ENCODE measurements around the gene ITM2B.

Gene ITM2B

DNA sequence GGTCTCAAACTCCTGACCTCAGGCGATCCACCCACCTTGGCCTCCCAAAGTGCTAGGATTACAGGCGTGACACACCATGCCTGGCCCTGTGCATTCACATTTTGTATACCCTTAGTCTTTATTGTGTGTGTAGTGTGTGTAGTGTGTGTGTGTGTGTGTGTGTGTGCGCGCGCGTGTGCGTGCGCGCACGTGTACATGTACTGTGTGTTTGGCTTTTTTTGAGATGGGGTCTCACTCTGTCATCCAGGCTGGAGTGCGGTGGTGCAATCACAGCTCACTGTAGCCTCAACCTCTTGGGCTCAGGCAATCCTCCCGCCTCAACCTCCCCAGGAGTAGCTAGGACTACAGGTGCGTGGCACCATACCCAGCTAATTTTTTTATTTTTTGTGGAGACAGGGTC, 22.1 kb downstream of the ITM2B start:
- in situ Hi-C loops (cut with MboI; ENCODE audit: low sequenced_read_pairs), result no loop called here

- in situ Hi-C loops (cut with MboI; ENCODE audit: low sequenced_read_pairs), result no loop called here
These were observed 22.9 kb downstream of the ITM2B start for GRCh38 chr13:48255954-48256353.

DNA sequence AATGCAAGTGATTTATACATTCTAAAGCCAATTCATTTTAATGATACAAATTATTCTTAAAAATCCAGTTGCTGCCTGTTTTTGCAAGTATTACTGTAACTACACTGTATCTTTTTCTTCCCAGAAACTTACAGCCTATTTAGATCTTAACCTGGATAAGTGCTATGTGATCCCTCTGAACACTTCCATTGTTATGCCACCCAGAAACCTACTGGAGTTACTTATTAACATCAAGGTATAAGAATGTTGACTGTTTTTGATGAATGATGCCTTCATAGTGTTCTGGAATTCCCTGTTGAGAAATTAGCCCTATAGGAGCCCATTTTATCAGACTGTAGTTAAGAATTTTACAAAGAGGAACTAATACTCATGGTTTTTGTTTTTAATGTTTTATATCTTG, 25.0 kb downstream of the ITM2B start:
- in situ Hi-C loops (cut with MboI; ENCODE audit: low sequenced_read_pairs), result no loop called here

DNA sequence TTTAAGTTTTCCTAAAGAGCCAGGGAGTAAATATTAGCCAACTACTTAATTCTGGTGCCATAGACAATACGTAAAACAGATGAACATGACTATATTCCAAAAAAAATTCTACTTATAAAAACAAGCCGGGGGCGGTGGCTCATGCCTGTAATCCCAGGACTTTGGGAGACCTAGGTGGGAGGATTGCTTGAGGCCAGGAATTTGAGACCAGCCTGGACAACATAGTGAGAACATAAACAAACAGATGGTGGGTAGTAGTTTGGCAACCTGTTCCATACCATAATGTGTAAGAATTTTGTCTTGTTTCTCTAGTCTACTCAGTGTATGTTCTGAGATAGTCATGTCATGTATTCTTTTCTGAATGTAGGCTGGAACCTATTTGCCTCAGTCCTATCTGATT, 25.4 kb downstream of the ITM2B start:
- in situ Hi-C loops (cut with MboI; ENCODE audit: low sequenced_read_pairs), result no loop called here

GRCh38 chr13:48260970-48261369, 28.0 kb downstream of the ITM2B start:
- in situ Hi-C loops (cut with MboI; ENCODE audit: low sequenced_read_pairs), result no loop called here

GRCh38 chr13:48263196-48263595, 30.2 kb downstream of the ITM2B start:
- in situ Hi-C loops (cut with MboI; ENCODE audit: low sequenced_read_pairs), result no loop called here

DNA sequence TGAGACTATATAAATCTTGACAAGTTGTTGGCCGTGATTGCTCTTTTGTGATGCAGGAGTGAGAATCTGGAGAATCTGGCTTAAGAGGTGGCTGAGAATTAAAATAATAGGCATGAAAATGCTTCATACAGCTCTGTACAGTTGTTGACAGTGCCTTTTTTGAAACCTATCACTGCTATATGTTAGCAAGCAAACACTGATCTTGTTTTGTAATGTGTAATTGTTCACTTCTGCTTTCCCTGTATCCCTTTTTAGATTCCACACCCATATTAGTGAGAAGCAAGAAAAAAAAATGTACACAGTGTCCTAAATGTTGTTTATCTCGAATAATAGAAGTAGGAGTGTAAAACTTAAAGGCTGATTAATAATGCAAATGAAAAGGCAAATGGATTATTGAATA, 31.1 kb downstream of the ITM2B start:
- in situ Hi-C loops (cut with MboI; ENCODE audit: low sequenced_read_pairs), result no loop called here

DNA sequence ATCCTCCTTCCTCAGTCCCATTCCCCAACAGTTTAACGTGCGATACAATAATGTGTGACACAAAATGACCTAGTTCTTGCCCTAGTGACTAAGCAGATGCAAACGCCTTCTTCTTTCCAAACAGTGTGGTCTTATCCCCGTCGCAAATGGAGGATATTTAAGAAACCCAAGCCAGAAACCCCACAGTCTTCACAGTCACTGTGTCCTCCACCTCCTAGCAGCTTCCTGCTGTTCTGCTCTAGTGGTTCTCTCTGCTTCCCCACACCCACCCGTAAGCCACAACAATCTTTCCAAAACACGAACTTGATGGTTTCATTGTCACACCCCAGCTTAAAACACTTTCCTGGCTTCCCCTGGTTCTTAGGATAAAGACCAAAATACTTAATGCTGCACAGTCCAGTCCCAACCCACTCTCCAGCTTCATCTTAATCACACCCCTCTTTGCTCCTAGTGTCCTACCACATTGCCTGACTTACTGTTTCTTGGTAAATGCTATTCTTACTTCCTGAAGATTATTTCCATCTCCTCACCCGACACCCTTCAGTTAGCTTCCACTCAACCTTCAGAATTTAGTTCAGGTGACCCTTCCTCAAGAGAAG, 32.3 kb downstream of the ITM2B start:
- in situ Hi-C loops (cut with MboI; ENCODE audit: low sequenced_read_pairs), result no loop called here

DNA sequence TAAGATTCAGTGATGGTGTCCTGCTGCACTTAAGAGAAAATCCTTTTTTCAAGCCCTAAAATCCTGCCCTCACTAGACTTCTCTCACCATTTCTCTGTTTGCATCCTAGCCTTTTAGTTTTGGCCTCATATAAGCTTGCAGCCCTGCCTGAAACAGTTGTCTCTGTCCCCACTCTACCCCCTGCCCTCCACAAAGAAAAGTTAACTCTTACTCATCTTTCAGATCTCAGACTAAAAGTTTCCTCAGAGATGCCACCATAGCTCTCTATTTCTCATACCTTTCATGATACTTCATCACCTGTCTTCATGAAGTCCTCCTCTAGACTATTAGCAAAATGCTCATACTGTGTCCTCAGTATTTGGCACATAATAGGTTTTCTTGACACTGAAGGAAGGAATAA, 33.1 kb downstream of the ITM2B start:
- in situ Hi-C loops (cut with MboI; ENCODE audit: low sequenced_read_pairs), result no loop called here

- in situ Hi-C loops (cut with MboI; ENCODE audit: low sequenced_read_pairs), result no loop called here
These were observed 34.0 kb downstream of the ITM2B start for GRCh38 chr13:48266701-48267639.

DNA sequence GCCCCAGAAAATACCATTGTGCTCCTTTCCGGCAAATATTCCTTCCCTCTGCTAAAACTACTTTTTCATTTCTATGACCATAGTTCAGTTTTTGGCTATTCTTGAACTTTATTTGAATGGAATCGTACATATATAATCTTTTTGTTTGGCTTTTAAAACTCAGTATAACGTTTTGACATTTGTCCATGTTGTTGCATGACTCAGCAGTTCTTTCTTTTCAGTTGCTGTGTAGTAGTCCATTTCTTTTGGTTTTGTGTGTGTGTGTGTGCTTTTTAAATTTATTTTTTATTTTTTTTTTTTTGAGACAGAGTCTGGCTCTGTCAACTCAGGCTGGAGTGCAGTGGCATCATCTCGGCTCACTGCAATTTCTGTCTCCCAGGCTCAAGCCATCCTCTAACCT, 35.0 kb downstream of the ITM2B start:
- in situ Hi-C loops (cut with MboI; ENCODE audit: low sequenced_read_pairs), result no loop called here

DNA sequence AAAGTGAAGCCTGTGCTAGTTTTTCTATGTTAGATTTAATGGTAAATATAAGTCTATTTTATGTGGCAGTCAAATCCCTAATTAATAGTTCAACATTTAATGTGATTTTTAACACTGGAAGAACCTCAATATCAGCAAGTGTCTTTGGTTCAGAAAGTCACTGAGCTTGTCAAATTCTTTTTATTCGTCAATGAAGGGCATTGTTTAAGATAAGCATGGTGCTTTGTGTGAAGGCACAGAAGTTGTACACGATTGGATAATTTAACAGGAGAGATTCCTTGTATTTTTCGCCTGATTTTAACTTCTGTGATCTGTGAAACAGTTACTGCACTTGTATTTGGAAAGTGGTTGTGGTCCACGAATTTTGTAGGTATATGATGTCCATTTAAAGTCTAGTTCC, 40.3 kb downstream of the ITM2B start:
- in situ Hi-C loops (cut with MboI; ENCODE audit: low sequenced_read_pairs), result no loop called here

DNA sequence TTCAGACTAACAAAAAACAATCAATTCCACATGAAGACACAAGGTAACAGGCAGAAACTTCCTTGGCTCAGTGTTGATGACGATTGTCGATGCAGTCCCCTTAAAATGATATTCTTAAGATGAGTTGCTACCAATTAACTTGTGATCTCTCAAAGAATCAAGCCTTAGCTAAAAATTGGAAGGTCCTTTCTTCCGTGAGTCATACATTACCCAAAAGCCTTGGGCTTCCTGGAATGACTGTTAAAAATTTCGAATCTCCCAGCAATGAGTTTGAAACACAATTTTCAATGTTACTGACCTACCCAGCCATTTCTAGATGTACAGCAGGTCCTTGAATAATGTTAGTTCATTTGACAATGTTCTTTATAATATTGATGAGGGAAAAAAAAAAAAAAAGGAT, 42.5 kb downstream of the ITM2B start:
- in situ Hi-C loops (cut with MboI; ENCODE audit: low sequenced_read_pairs), result no loop called here

DNA sequence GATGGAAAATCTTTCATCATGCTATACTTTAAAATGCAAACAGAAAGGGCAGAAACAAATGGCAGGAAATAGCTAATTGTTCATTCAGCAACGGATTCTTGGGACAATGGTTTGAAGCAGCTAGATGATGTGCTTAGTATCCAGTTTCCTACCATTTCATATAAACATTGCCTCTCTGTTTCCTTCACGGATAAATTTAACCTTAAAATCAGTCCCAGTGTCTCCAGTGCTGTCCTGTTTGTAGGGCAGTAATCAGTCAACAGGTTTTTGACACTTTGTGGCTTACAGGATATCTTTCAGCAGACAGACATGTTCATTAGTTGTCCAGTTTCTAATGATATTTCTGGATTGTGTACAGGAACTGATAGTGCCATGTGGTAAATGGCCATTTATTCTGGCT, 45.8 kb downstream of the ITM2B start:
- in situ Hi-C loops (cut with MboI; ENCODE audit: low sequenced_read_pairs), result no loop called here

DNA sequence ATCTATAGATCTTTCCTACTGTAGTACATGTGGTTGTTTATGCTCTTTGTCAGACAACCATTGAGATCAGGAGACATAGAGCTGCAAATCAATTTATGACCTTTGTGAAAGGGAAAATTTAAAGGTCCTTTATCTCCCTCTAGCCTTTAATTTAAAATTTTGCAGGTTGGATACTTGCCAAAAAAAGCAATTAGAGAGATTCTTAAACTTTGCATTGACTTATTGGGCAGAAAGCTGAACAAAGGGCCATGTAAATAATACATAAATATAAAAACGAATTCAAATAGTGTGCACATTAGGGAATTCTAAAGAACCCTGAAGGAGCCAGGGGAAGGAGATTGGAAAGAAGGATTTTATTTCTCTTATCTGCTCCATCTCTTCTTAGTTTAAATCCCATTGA, 48.5 kb downstream of the ITM2B start:
- in situ Hi-C loops (cut with MboI; ENCODE audit: low sequenced_read_pairs), result no loop called here

- in situ Hi-C loops (cut with MboI; ENCODE audit: low sequenced_read_pairs), result no loop called here
These were observed 58.7 kb downstream of the ITM2B start for GRCh38 chr13:48291730-48292129.

GRCh38 chr13:48292650-48293049, 59.6 kb downstream of the ITM2B start:
- in situ Hi-C loops (cut with MboI; ENCODE audit: low sequenced_read_pairs), result no loop called here

GRCh38 chr13:48294653-48295052, 61.6 kb downstream of the ITM2B start:
- in situ Hi-C loops (cut with MboI; ENCODE audit: low sequenced_read_pairs), result no loop called here

DNA sequence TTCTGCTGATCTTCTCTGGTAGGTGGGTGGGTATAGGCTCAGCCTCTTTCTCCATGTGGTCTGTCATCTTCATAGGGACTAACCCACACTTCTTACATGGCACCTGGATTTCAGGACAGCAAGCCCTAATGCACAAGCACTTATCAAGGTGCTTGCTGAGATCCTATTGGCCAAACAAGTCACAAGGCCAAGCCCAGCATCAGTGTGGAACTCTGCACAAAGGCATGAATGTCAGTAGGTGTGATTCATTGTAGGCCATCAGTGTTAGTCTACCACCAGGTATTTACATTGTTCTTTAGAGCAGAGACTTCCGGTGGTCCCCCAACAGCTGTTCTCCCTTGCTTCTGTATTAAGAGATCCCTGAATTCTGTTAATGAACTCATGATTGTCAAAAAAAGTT, 62.3 kb downstream of the ITM2B start:
- in situ Hi-C loops (cut with MboI; ENCODE audit: low sequenced_read_pairs), result no loop called here

- in situ Hi-C loops (cut with MboI; ENCODE audit: low sequenced_read_pairs), result no loop called here
These were observed 63.5 kb downstream of the ITM2B start for GRCh38 chr13:48296528-48296927.

DNA sequence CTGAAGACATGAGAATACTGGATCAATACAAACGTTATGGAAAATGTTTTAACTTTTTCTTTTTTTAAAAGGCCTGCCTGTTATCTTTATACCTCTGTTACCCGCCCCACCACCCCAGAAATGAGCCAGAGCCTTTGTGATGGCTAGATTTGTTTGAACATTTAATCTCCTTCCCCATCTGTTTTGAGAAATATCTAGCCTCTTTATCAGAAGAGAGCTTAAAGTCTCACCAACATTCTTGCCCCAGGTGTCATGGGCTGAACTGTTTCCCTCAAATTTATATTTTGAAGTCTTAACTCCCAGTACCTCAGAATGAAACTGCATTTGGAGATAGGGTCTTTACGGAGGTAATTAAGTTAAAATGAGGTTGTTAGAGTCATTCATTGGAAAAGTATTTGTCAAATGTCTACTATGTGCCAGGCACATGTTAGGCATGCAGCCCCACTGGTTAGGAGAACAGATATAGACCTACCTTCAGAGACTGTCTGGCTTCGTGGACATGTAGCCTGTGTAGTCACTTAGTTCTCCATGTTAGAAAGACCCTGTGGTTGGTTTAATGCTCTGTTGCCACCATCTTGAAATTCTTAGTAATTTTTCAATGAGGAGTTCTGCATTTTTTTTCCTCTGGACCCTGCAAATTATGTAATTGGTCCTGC, 64.3 kb downstream of the ITM2B start:
- in situ Hi-C loops (cut with MboI; ENCODE audit: low sequenced_read_pairs), result no loop called here

DNA sequence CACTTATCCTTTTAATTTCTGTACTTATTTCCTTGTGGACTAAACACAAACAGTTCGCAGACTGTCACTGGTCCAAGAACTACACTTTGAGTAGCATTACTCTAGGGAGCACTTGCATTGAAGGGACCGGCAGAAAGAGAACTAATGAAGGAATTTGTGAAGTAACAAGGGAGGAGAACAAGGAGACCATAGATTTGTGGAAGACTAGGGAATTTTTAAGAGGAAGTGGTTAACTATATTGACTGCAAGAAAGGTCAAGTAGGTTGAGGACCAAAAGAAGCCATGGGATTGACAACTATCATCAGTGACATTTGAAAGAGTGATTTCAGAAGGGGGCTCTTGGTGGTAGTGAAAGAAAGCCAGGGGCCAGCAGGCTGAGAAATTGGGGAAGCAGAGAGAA, 66.6 kb downstream of the ITM2B start:
- in situ Hi-C loops (cut with MboI; ENCODE audit: low sequenced_read_pairs), result no loop called here
